Measurements from ENCODE around the gene CLBA1.

GRCh38 chr14:104979758-104980610 lies 5.6 kb upstream of the CLBA1 start:
- TF ChIP-seq EZH2 (IDR thresholded peaks at IDR 0.05; ENCODE audit: insufficient read depth, poor library complexity, severe bottlenecking): no peak
- no peak for TF ChIP-seq EZH2phosphoT487 (IDR thresholded peaks at IDR 0.05; ENCODE audit: insufficient read depth, low read depth)

Measured in GM23248 (cell line).